Measurements from ENCODE around the gene LLGL2.

LLGL2 gene

GRCh38 chr17:75500419-75501216, 24.9 kb upstream of the LLGL2 start:
- POLR2A ChIA-PET, result no interaction called here
- TF ChIP-seq ARNT (IDR thresholded peaks at IDR 0.05) (no peak), LEF1 (IDR thresholded peaks at IDR 0.05; ENCODE audit: borderline replicate concordance) (no peak), TARDBP (IDR thresholded peaks at IDR 0.05) (no peak), PKNOX1 (IDR thresholded peaks at IDR 0.05) (no peak), NFRKB (IDR thresholded peaks at IDR 0.05) (no peak), SP1 (IDR thresholded peaks at IDR 0.05) (no peak)
- CTCF ChIA-PET, result no interaction called here
- no peak for DNase-seq (ENCODE audit: extremely low spot score)

- POLR2A ChIA-PET, result interaction anchor here (0.6 to 1.1 kb wide), 2 partner anchors 13 to 519 kb away, joined by 3 read pairs; no protein-coding TSS in a partner anchor
- no peak for TF ChIP-seq LEF1 (IDR thresholded peaks at IDR 0.05; ENCODE audit: borderline replicate concordance)
- no peak for TF ChIP-seq SUZ12 (IDR thresholded peaks at IDR 0.05)
- TF ChIP-seq PKNOX1 (IDR thresholded peaks at IDR 0.05), result no peak
- TF ChIP-seq HDGF (IDR thresholded peaks at IDR 0.05; ENCODE audit: borderline replicate concordance), result no peak
- no peak for TF ChIP-seq NFRKB (IDR thresholded peaks at IDR 0.05)
- no peak for TF ChIP-seq ZNF384 (IDR thresholded peaks at IDR 0.05)
- no peak for TF ChIP-seq CTBP1 (IDR thresholded peaks at IDR 0.05; ENCODE audit: borderline replicate concordance)
- no peak for TF ChIP-seq ARNT (IDR thresholded peaks at IDR 0.05)
- no peak for TF ChIP-seq FOXA1 (IDR thresholded peaks at IDR 0.05)
- no peak for TF ChIP-seq ELF4 (IDR thresholded peaks at IDR 0.05)
- TF ChIP-seq FOXM1 (IDR thresholded peaks at IDR 0.05; ENCODE audit: borderline replicate concordance), result no peak
- no peak for TF ChIP-seq L3MBTL2 (conservative IDR thresholded peaks at IDR 0.05)
- TF ChIP-seq BHLHE40 (IDR thresholded peaks at IDR 0.05; ENCODE audit: borderline replicate concordance), result no peak
- no peak for TF ChIP-seq FOXK2 (IDR thresholded peaks at IDR 0.05)
- TF ChIP-seq TARDBP (IDR thresholded peaks at IDR 0.05), result no peak
- TF ChIP-seq SP1 (IDR thresholded peaks at IDR 0.05), result no peak
- CTCF ChIA-PET, result no interaction called here
- DNase-seq (ENCODE audit: extremely low spot score), result no peak
Observed at GRCh38 chr17:75501378-75502071, 24.0 kb upstream of the LLGL2 start.

GRCh38 chr17:75502072-75502720, 23.3 kb upstream of the LLGL2 start:
- POLR2A ChIA-PET, result interaction anchor here (0.6 to 3.6 kb wide), 4 partner anchors 10 to 520 kb away, joined by 3 to 22 read pairs (median 4); partner anchors contain the start of gene TMEM94
- CTCF ChIA-PET, result no interaction called here
- no peak for TF ChIP-seq L3MBTL2 (conservative IDR thresholded peaks at IDR 0.05)
- no peak for TF ChIP-seq FOXK2 (IDR thresholded peaks at IDR 0.05)
- TF ChIP-seq SP1 (IDR thresholded peaks at IDR 0.05), result no peak
- no peak for TF ChIP-seq NFRKB (IDR thresholded peaks at IDR 0.05)
- TF ChIP-seq CTBP1 (IDR thresholded peaks at IDR 0.05; ENCODE audit: borderline replicate concordance), result no peak
- TF ChIP-seq PKNOX1 (IDR thresholded peaks at IDR 0.05), result no peak
- TF ChIP-seq ELF4 (IDR thresholded peaks at IDR 0.05), result no peak
- TF ChIP-seq HDGF (IDR thresholded peaks at IDR 0.05; ENCODE audit: borderline replicate concordance), result no peak
- no peak for TF ChIP-seq BHLHE40 (IDR thresholded peaks at IDR 0.05; ENCODE audit: borderline replicate concordance)
- TF ChIP-seq FOXM1 (IDR thresholded peaks at IDR 0.05; ENCODE audit: borderline replicate concordance), result no peak
- no peak for TF ChIP-seq TARDBP (IDR thresholded peaks at IDR 0.05)
- TF ChIP-seq ARNT (IDR thresholded peaks at IDR 0.05), result no peak
- TF ChIP-seq ZNF384 (IDR thresholded peaks at IDR 0.05), result no peak
- TF ChIP-seq LEF1 (IDR thresholded peaks at IDR 0.05; ENCODE audit: borderline replicate concordance), result no peak
- TF ChIP-seq SUZ12 (IDR thresholded peaks at IDR 0.05), result no peak
- TF ChIP-seq FOXA1 (IDR thresholded peaks at IDR 0.05), result no peak
- DNase-seq (ENCODE audit: extremely low spot score), result no peak

- TF ChIP-seq SUZ12 (IDR thresholded peaks at IDR 0.05) (no peak), HDGF (IDR thresholded peaks at IDR 0.05; ENCODE audit: borderline replicate concordance) (no peak), FOXA1 (IDR thresholded peaks at IDR 0.05) (no peak), SP1 (IDR thresholded peaks at IDR 0.05) (no peak), ARNT (IDR thresholded peaks at IDR 0.05) (no peak), BHLHE40 (IDR thresholded peaks at IDR 0.05; ENCODE audit: borderline replicate concordance) (no peak), CTBP1 (IDR thresholded peaks at IDR 0.05; ENCODE audit: borderline replicate concordance) (no peak), NFRKB (IDR thresholded peaks at IDR 0.05) (no peak), ZNF384 (IDR thresholded peaks at IDR 0.05) (no peak), PKNOX1 (IDR thresholded peaks at IDR 0.05) (no peak), FOXK2 (IDR thresholded peaks at IDR 0.05) (no peak), FOXM1 (IDR thresholded peaks at IDR 0.05; ENCODE audit: borderline replicate concordance) (no peak), TARDBP (IDR thresholded peaks at IDR 0.05) (no peak), L3MBTL2 (conservative IDR thresholded peaks at IDR 0.05) (no peak), ELF4 (IDR thresholded peaks at IDR 0.05) (no peak), LEF1 (IDR thresholded peaks at IDR 0.05; ENCODE audit: borderline replicate concordance) (no peak)
- CTCF ChIA-PET, result no interaction called here
- no peak for DNase-seq (ENCODE audit: extremely low spot score)
- POLR2A ChIA-PET, result interaction anchor here (1.1 to 3.6 kb wide), 3 partner anchors 9 to 46 kb away, joined by 3 to 22 read pairs (median 6); partner anchors contain the start of gene TMEM94
Observed at GRCh38 chr17:75502721-75503329, 22.7 kb upstream of the LLGL2 start.

All from HEK293T (cell line).